Liver (tissue), 9 donors: ENCODE measurements around the gene KRT31. TPM values are rescaled to one million over a fixed set of nuclear protein-coding genes. Genes with fewer than 3 reads are reported as not detected.

ENCODE experiments used
- DNase-seq: peaks from one replicate; pipeline ENCODE4 v3.0.0-alpha.2; 2017; ENCODE audit warnings: low spot score
- H3K27ac ChIP-seq, 2 donors: one replicate each; pipeline ENCODE4 v1.7.0; 2013; ENCODE audit warnings: inconsistent platforms in 2 of 2, low read length in 2 of 2, control low read depth in 1 of 2, low read depth in 1 of 2, mild to moderate bottlenecking in 1 of 2
- H3K27me3 ChIP-seq, 4 donors: one replicate each; pipeline versions ENCODE4 v1.6.1 to v1.7.0; 2013; ENCODE audit warnings: low read length in 3 of 4, inconsistent platforms in 1 of 4, mild to moderate bottlenecking in 1 of 4, moderate library complexity in 1 of 4; ENCODE audit not compliant: control insufficient read depth in 4 of 4, insufficient read depth in 4 of 4
- H3K36me3 ChIP-seq, 4 donors: one replicate each; pipeline versions ENCODE4 v1.6.1 to v1.7.0; 2013; ENCODE audit warnings: low read length in 3 of 4, mild to moderate bottlenecking in 3 of 4, low read depth in 1 of 4, moderate library complexity in 1 of 4; ENCODE audit not compliant: control insufficient read depth in 4 of 4, insufficient read depth in 3 of 4
- H3K4me1 ChIP-seq, 4 donors: one replicate each; pipeline versions ENCODE4 v1.6.1 to v1.7.0; 2013; ENCODE audit warnings: low read length in 3 of 4, mild to moderate bottlenecking in 3 of 4, moderate library complexity in 1 of 4; ENCODE audit not compliant: control insufficient read depth in 4 of 4, insufficient read depth in 4 of 4
- H3K4me3 ChIP-seq, 3 donors: one replicate each; pipeline versions ENCODE4 v1.6.1 to v1.7.0; 2013; ENCODE audit warnings: low read length in 3 of 3, control low read depth in 1 of 3, low read depth in 1 of 3, mild to moderate bottlenecking in 1 of 3
- H3K9ac ChIP-seq, 2 donors: one replicate each; pipeline ENCODE4 v1.7.0; 2013; ENCODE audit warnings: low read length in 2 of 2, mild to moderate bottlenecking in 2 of 2, moderate library complexity in 2 of 2, control low read depth in 1 of 2, low read depth in 1 of 2
- H3K9me3 ChIP-seq, 4 donors: one replicate each; pipeline versions ENCODE4 v1.6.1 to v1.7.0; 2013; ENCODE audit warnings: low read length in 3 of 4; ENCODE audit not compliant: control insufficient read depth in 4 of 4
- ATF3 ChIP-seq: IDR thresholded peaks from 2 replicates; pipeline ENCODE4 v1.6.1; 2016; ENCODE audit warnings: antibody characterized with exemption
- CTCF ChIP-seq: fragments of 150-350 bp; IDR thresholded peaks from 2 replicates; pipeline ENCODE4 v1.5.1; 2017; ENCODE audit warnings: improper control_type of control experiment, low read depth, low read length; ENCODE audit not compliant: missing input control
- EGR1 ChIP-seq, 2 donors: IDR thresholded peaks; 2 replicates each; pipeline ENCODE4 v1.6.1; 2016 to 2018; ENCODE audit warnings: antibody characterized with exemption in 2 of 2, low read depth in 2 of 2
- FOXA1 ChIP-seq: IDR thresholded peaks from 2 replicates; pipeline ENCODE4 v1.6.1; 2016; ENCODE audit warnings: antibody characterized with exemption
- HNF4A ChIP-seq, 2 donors: conservative IDR thresholded peaks; 2 replicates each; pipeline ENCODE4 v1.6.1; 2016; ENCODE audit warnings: antibody characterized with exemption in 2 of 2, mild to moderate bottlenecking in 2 of 2
- NR2F2 ChIP-seq: IDR thresholded peaks from 2 replicates; pipeline ENCODE4 v1.6.1; 2016; ENCODE audit warnings: antibody characterized with exemption
- RAD21 ChIP-seq, 2 donors: IDR thresholded peaks; 2 replicates each; pipeline ENCODE4 v1.6.1; 2016; ENCODE audit warnings: antibody characterized with exemption in 2 of 2, mild to moderate bottlenecking in 2 of 2
- REST ChIP-seq: IDR thresholded peaks from 2 replicates; pipeline ENCODE4 v1.6.1; 2016; ENCODE audit warnings: antibody characterized with exemption, mild to moderate bottlenecking
- RXRA ChIP-seq, 2 donors: IDR thresholded peaks; 2 replicates each; pipeline ENCODE4 v1.6.1; 2017 to 2018; ENCODE audit warnings: antibody characterized with exemption in 2 of 2, mild to moderate bottlenecking in 1 of 2
- TAF1 ChIP-seq: conservative IDR thresholded peaks from 2 replicates; pipeline ENCODE4 v1.6.1; 2016; ENCODE audit warnings: antibody characterized with exemption, mild to moderate bottlenecking
- YY1 ChIP-seq: IDR thresholded peaks from 2 replicates; pipeline ENCODE4 v1.6.1; 2016; ENCODE audit warnings: antibody characterized with exemption, mild to moderate bottlenecking
- WGBS: extraction: QIAGEN DNeasy Blood & Tissue Kit; methylation state at CpG from one replicate; pipeline ENCODE4 v1.1.7; 2013; 5-methylcytosine and 5-hydroxymethylcytosine counted together
- polyA plus RNA-seq, 2 donors: library from polyadenylated mRNA; stranded (reverse) in 1 of 2; unstranded in 1 of 2; fragments of 200-250 nt in 1 of 2; fragments of >200 nt in 1 of 2; fragmentation: Nextera tagmentation in 1 of 2; extraction: Ambion mirVana in 1 of 2; gene quantifications; one replicate each; pipeline versions ENCODE4 v1.2.1 to v1.2.3, GENCODE V29; 2013 to 2015
- total RNA-seq, 2 donors: library from RNA; depleted of rRNA; stranded (reverse); fragments of >200 nt; gene quantifications; one replicate each; pipeline ENCODE4 v1.2.3, GENCODE V29; 2014
- donor health status: healthy.
- donor health status: healthy.
- donor health status: healthy.
- donor health status: healthy.
- donor health status: healthy.

KRT31 gene
- total and polyA plus RNA-seq, 4 donors = not detected

GRCh38 chr17:41363881-41364280, 33.5 kb downstream of the KRT31 start (continued):
- TF ChIP-seq CTCF = no peak

GRCh38 chr17:41360296-41360995, 37.0 kb downstream of the KRT31 start:
- Histone ChIP-seq H3K27ac (no peak overlapping the region), H3K27me3 (peaks cover 0 to 3% (median 0%) of the 10 kb centered on the region in 4 donors), H3K4me1 (no peaks in the 10 kb centered on the region), H3K36me3 (no peaks in the 10 kb centered on the region), H3K4me3 (no peak overlapping the region), H3K9me3 (peaks cover 0 to 6% (median 0%) of the 10 kb centered on the region in 4 donors), H3K9ac (no peak overlapping the region)
- TF ChIP-seq RAD21 (IDR thresholded peaks at IDR 0.05) = no peak
- no peak for TF ChIP-seq FOXA1
- no peak for TF ChIP-seq REST
- no peak for TF ChIP-seq TAF1
- no peak for TF ChIP-seq EGR1 (IDR thresholded peaks at IDR 0.05; ENCODE audit: low read depth in 2 of 2)
- no peak for DNase-seq
- whole genome bisulfite sequencing = 83% methylated on average over 5 of the region's 5 CpGs

- H3K4me1 ChIP-seq = no peaks in the 10 kb centered on the region
- 86% methylated on average over 4 of the region's 4 CpGs for WGBS
- peaks cover 0 to 6% (median 0%) of the 10 kb centered on the region in 4 donors for H3K9me3 ChIP-seq
- H3K4me3 ChIP-seq = no peak overlapping the region
- no peak overlapping the region for H3K9ac ChIP-seq
- H3K36me3 ChIP-seq = no peaks in the 10 kb centered on the region
- TF ChIP-seq TAF1 (no peak), ATF3 (no peak), REST (no peak), RXRA (IDR thresholded peaks at IDR 0.05) (no peak), NR2F2 (no peak), YY1 (no peak), HNF4A (conservative IDR thresholded peaks at IDR 0.05) (no peak)
- no peak for DNase-seq
- H3K27me3 ChIP-seq = peaks cover 0 to 10% (median 0%) of the 10 kb centered on the region in 4 donors
- H3K27ac ChIP-seq = no peak overlapping the region
These were observed 42.9 kb downstream of the KRT31 start for GRCh38 chr17:41354536-41354935.
